NCI-H187 treated with DMSO at 0.1 percent for 48 hours (cell line): ENCODE data around the gene LRRN1.

Experiments used
- DNase-seq: peaks from one replicate; lab custom pipeline; 2025; lab: John Stamatoyannopoulos, UW

The LRRN1 gene

DNA sequence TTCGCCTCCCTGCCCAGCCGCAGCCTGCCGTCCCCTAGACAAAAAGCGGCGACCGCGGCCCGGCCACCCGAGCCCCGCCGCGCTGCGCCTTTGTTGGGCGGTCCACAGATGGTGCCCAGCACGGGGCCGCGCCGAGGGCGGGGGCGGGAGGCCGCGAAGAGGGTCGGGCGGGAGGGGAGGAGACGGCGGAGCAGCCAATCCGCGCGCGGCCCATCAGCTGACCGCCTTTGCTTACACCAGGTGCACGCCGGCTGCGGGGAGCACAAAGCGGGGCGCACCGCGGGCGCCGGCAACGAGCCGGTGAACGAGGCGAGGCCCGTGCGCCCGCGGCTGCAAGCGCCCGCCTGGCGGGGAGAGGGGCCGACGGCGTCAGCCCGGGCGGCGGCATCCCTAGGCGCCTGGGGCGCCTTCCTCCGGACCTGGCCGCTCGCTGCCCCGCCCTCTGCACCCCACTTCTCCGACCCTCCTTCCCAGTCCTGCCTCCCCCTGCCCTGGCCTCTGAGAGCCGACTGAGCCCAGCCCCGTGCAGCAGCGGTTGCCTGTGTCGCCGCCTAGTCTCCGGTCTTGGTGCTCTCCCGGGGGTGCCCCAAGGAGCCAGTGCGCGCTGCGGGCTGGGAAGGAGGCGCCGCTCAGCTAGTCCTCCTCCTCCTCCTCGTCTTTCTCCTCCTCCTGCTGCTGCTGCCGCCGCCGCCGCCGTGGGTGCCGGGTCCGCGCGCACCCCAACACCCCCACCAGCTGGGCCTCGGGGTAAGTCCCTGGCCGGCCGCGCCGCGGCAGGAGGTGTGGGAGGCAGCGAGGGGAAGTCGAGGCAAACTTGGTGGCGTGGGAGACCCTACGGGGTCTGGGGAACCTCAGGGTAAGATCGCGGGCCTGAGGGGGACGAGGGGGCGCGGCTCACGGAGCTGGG lies at the start of gene LRRN1:
Gene LRRN1 (plus strand): TSS at position 259 of the 907 bp plus-strand sequence. CDS start 45,211 bp downstream, outside the sequence.
- DNase-seq = peak; percentile 1

DNA sequence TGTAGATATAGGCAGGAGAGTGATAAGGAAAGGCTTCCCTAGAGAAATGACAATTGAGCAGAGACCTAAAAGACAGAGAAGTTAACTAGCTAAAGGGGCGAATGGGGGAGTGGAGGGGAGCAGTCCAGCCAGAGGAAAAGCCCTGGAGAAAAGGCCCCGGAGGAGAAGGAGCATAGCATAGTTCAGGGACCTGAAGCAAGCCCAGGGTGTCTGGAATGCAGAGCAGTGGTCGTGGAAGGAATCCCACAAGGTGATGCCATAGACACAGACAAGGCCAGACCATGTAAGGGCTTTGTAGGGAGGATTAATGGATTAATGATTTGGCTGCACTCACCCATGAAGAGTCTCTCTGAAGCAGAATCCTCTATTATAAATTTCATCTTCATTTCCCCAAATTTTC lies 45.8 kb upstream of the LRRN1 start:
- DNase-seq = no peak

DNA sequence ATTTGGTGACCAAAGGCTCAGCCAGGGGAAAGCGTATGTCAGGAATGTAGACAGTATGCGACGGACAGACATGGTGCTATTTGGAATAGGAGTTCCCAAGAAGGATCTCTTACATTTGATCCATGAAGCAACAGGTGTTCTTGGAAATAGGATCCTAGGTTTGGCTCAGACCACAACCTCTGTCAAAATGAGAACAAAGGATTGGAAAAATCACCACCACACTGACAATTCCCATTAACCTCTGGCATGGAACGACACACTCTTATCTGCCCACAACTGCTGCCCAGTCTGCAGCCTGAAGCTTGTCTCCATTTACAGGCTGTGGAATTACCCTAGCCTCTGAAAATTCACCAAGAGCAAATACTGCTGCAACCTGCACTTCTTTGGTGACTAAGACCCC lies 33.6 kb upstream of the LRRN1 start:
- DNase-seq = no peak

DNA sequence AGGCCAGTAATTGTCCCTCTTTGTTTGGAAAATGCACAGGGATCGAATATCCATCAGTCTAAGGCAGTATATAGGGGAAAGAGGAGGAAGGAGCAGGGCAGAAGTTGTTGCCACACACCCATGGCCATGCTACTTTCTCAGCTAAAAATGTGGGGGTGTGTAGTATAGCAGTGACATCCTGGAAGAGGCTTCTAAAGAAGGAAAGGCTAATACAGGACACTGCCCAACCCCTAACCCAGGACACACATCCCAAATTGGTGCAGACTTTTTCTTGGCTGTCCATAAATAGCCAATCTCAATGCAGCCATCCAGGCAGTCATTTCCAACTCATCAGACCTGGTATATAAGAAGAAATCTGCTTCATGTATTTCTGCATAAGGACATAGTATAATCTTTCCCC lies 33.1 kb upstream of the LRRN1 start:
- no peak for DNase-seq

DNA sequence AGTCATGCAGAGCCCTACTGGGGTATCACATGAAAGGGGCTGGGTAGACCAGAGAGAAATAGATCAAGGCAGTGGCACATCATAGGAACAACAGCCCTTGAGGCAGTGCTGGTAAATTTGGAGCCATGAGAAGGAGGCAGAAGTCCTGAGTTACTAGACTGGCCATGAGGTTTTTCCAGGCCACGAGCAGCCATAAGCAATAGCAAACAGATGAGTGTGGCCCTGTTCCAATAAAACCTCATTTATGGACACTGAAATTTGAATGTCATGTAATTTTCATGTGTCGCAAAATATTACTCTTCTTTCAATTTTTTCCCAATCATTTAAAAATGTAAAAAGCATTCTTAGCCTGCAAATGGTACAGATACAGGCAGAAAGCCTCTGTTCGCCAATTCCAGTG lies 28.1 kb upstream of the LRRN1 start:
- no peak for DNase-seq

DNA sequence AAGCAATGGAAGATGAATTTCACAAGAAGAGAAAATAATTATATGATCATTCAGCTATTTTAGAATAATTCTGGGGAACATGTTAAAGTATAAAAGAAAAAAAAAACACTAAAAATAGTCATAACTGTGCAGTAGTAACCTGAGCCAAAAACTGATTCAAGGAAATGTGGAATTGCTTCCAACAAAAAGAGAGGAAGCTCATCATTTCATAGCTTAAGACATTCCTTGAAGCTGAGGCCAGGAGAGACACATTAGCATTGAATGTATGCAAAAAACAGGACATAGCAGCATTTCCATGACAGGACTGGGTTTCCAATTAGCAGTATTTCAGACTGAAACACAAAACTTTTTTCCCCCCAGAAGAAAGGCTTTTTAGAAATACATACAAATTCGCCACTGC lies 27.7 kb upstream of the LRRN1 start:
- DNase-seq = no peak

DNA sequence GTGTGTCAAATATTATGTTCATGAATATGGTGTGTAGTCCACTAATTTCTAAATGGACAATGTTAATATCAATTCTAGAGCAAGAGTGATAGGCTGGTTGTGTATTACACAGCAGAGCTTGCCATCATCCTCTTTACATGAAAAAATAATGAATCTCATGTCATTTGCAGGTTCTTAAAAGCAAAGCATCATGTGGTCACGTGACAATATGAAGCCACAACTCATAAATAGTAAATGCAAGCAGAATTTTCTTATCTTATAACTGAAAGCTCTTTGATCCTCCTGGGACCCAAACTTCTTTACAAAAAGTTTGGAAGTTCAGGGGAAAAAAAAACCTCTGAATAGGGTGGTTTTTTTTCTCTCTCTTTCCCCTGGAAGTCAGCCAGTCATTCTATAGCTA lies 26.9 kb upstream of the LRRN1 start:
- DNase-seq = no peak

DNA sequence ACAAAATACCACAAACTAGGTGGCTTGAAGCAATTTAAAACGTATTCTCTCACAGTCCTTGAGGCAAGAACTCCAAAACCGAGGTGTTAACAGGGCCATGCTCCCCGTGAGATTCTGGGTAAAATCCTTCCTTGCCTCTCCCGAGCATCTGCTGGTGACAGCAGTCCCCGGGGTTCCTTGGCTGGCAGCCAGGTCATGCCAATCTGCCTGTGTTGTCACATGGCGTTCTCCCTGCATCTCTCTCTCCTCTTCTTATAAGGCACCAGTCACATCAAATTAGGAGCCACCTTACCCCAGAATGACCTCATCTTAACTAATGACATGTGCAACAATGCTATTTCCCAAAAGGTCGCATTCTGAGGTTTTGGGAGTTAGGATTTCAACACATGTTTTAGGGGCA lies 26.3 kb upstream of the LRRN1 start:
- no peak for DNase-seq

DNA sequence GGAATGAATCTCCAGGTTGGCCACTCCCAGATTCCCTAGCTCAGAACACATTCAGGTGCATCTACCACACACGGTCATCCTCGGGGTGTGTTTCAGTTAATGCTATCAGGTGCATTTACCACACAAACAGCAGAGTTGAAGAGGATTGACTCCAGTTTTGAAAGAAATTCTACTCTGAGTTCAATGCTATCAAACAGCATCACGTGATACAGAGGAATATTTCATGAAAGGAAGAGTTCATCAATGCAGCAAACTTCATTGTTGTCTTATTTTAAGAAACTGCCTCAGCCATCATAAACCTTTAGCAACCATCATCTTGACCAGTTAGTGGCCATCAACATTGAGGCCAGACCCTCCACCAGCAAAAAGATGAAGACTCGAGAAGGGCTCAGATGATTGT lies 22.6 kb upstream of the LRRN1 start:
- no peak for DNase-seq

DNA sequence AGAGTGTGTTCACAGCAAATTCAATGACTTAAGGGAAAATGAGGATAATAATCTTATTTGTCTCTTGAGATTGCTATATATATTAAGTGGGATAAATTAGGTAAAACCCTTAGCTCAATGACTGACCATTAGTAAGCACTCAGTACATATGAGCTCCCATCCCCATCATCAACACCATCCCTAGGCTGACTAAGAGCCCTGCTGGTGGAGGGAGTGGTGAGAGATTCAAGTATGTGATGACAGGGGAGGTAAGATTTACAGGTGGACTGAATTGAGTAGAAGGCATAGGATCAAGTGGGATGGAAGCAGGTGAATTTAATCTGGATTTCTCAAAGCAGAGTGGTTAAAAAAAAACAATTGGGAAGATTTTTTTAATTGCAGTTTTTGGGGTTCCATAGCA lies 21.0 kb upstream of the LRRN1 start:
- no peak for DNase-seq

DNA sequence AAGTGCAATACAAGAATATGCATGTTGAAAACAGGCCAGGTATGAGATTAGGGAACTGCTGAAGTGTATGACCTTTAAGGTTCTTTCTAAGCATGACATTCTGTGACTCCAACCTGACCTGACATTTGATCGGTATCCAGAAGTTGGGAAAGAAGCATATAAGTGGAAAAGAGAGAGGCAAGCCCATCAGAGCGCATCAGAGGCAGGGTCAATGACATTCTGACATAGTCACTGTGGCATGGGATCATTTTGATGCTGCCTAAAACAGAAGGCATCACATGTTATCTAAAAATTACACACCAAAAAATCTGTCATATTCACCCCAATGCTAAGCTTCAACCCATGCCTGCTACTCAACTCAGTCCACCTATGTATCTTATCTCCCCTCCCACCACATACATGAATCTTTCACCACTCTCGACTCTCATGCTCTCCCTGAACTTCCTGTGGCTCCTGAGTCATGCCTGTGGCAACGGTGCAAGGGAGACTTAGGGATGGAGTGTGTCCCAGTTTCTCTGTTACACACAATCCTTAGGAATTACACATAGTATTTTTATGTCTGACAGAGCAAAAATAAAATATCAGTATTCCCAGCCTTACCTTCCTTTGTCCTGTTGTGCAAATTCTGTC lies 20.5 kb upstream of the LRRN1 start:
- DNase-seq = no peak

DNA sequence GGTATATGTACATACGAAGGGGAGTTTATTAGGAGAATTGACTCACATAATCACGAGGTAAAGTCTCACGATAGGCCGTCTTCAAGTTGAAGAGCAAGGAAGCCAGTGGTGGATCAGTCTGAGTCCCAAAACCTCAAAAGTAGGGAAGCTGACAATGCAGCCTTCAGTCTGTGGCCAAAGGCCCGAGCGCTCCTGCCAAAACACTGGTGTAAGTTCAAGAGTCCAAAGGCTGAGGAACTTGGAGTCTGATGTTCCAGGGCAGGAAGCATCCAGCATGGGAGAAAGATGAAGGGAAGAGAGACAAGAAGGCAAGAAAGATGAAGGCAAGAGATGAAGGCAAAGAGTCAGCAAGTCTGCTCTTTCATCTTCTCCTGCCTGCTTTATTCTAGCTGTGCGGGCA lies 16.8 kb upstream of the LRRN1 start:
- no peak for DNase-seq

DNA sequence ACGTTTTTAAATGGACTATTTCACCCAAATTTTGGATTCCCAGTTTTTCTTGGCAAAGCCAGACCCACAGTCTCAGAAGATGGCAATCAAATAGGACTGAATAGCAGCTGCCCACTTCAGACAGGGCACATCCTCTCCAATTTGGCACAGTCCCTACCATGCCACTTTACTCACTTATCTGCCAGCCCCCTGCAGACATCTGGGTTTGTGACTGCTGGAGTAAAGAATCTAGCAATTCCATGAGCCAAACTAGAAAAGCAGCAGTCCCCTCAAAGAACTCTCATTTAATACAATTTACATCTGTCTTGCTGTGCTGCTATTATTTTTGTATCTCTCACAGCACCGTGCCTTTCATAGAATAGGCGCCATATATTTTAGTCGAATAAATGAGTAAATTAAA lies 16.0 kb upstream of the LRRN1 start:
- DNase-seq = no peak

DNA sequence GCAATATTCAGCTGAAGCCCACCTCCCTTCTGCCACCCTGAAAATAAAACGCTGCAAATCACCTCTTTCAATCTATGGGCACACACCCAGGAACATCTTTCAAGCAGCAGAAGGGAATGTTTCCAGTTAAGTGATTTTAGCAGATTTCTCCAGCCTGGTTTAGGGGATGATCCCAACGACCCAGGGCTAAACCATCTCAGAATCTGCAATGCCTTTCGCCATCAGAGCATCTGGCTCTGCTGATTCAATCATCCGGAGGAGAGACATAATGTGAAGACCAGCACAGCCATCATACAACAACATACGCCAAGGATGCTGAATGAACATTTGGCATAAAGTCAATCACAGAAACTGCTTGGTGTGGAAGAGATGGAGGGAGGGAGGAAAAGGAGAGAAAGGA lies 15.5 kb upstream of the LRRN1 start:
- no peak for DNase-seq

DNA sequence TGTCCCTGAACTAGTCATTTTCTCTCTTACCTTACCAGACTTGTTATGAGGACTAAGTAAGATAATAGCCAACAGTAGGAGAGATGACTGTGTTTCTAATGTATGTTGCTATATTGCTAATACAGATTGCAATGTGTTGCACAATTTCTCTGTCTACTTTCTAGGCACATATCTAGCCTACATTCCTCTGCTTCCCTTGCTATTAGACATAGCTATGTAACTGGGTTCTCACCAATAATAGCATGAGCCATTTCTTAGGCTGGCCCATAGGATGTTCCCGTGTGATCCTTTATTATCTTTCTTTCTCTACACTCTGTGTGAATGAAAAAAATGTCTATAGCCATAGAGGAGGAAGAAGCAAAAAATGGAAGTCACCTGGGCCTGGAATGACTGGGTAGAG lies 6.8 kb upstream of the LRRN1 start:
- DNase-seq = no peak

DNA sequence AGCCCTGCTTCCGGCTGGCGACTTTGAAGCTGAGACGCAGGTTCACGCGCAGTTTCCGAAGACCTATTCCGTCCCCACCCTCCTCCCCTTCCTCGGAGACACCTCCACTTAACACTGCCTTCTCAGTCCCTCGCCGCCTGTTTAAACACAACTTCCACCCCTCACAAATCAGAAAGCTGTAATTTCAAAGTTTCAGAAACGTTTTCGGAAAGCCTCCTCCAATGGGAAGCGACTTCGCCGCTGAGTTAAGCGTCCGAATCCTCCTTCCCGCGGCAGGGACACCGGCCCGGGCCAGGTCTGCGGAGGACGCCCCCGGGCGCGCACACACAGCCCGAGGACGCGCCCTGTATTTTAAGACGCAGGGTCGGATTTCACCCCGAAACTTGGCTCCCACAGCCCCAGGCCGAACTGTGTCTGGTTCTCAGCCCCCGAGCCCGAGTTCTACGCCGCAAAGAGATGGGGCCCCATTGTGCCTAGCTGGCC lies 559 bp upstream of the LRRN1 start:
- DNase-seq = no peak

DNA sequence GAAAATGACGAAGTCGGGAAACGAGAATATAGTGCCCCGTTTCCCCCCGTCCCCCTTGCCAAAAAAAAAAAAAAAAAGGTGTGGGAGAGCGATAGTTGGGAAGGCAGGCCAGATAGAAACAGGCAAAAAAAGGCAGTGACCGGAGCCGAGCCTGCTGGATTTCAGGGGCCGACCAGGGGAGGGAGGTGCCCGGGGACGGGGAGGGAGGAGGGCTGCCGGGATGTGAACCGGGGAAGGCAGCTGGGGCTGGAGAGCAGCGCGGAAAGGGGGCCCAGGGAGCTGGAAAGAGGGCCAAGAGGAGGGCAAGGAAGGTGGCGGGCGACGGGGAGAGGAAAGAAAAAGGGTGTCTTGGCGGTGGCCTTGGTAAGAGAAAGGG lies 837 bp downstream of the LRRN1 start:
- DNase-seq = no peak

DNA sequence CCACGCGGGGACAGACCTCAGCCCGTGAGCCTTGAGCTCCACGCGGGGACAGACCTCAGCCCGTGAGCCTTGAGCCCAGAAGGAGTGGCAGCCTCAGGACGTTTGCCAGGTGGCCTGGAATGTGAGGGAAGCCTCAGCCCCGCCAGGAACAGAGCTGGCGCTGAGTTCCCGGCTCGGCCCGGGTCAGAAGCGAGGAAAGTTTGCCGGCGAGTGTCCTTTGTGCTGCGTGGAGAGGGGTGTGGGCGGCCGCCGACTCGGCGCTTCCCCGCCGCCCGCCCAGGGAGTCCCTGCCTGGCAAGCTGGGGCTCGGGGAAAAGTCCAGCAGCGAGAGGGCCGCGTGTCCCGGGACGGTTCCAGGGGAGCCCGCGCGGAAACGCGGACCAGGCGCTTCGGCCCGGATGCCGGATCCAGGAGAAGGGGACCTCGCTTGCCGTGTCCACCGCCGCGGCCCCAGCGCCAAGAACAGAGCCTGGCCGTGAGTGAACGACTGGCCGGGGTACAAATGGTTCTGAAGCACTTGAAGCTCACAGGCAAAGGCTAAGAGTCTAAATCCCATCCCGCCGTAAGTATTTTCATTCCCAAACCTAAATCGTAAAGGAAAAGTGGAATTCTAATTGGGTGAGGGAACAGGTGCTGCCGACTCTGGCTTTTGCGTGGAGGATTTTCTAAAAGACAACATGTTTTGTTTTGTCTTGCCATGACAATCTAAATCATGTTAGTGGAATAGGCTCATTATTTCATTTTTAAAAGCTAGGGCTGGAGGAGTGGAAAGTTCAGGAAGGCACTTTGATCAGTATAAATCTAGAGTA lies 1.7 kb downstream of the LRRN1 start:
- no peak for DNase-seq

DNA sequence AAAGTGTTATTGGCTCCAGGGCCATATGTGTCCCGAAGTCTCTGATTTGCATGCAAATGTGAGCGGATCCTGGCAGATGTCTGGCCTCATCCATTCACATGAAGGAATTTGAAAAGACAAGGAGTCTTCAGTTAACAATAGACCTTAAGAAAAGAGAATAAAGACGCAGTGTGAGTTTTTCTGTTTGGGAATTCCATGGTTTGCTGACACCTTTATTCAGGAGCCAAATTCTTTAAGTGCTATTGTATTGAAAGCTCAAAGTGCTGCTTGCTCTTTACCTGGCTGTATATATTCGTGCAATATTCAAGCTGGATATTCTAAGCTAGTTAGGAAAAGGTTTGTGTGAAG lies 2.2 kb downstream of the LRRN1 start:
- no peak for DNase-seq

DNA sequence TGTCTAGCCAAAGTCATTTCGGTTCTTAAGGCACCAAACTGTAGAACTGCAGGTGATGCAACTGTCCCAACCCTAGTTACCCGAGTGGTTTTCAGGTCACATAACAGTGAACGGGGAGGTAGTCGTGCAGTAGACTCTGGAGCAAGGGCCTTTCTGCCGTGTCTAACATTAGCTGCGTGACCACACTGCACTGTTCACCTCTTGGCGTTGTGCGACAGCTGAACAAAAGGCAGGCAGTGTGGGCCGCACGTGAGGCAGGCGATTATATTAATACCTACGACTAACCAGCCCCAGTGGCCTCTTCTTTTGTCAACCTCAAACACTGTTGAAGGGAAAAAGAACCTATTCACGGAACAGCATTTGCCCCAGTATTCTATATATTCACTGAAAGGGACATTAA lies 2.8 kb downstream of the LRRN1 start:
- DNase-seq = no peak

DNA sequence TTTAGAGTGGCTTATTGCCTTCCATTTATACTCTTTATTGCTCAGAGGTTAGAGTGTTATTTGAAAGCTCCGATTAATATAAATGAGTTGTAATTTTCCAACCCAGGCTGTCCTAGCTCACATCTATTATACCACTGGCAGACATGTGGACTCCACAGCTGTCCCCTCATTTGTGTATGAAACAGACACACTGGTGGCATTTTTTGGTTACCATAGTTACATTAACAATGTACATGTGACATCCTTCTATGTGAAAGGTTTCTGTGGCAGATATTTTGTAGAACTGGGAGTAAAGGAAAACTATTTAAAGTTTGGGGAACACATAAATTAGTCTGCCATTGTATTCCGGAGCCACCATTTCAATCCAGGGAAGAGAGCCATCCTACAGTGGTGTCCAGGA lies 5.3 kb downstream of the LRRN1 start:
- DNase-seq = no peak

DNA sequence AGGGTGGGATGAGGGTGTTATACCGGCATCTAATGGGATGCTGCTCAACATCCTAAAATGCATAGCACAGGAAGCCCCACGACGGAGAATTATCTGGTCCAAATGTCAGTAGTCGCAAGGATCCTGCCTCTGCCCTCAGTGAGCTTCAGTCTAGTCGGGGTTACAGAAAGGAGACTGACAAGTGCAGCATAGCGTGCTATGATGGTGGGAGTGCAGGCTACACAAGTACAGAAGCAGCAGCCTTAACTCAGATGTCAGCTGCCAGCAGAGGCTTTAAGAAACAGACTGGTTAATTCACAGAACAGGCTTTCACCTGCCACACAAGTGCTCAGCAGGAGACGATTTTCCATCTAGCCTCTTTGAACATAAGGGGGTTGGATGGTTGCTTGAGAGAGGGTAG lies 6.9 kb downstream of the LRRN1 start:
- no peak for DNase-seq

DNA sequence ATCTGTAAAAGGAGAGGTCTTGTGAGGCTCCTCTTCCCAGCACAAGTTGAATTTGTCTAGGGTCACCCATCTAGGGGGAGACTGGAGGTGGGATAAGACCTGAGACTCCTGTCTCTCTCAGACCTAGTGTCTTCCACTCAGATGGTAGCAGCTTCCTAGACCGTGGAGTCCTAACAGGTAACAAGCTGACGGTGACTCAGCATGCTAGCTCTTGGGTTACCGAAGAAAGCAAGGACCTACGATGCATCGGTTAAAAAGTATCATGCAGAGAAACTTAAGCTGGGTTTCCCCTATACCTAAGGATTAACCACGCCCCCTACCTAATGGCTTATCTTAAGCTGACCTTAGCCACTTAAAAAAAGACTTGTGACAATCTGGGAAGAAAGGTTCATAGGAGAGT lies 7.6 kb downstream of the LRRN1 start:
- DNase-seq = no peak
